ENCODE results near the gene NTM. TPM values are rescaled to one million over a fixed set of nuclear protein-coding genes. Genes with fewer than 3 reads are reported as not detected.

Gene NTM
- polyA plus RNA-seq, 2 donors = 0.24 to 1.1 TPM

DNA sequence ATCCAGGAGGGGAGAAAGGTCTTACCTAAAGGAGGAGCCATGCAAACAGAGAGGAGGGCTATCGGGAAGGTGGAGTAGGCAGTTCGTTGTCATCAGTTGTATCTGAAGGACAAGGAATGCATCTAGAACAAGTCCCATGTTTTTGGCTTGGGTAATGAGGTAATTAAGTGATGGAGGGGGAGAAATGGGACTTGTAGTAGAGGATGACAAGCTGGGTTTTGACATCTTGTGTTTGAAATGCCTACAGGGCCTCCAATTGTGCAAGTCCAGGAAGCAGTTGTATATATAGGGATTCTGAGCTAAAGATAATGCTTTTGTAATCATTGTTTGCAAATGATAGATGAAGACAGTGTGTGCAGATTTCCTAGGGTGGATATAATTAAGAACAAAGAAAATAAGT lies 622.8 kb downstream of the NTM start:
- H3K4me3 ChIP-seq (ENCODE audit: low read depth in 1 of 2, low read length in 2 of 2) = no peak overlapping the region
- no peaks in the 10 kb centered on the region for H3K4me1 ChIP-seq (ENCODE audit: control insufficient read depth in 2 of 2, insufficient read depth in 2 of 2, low read length in 1 of 2)
- no peaks in the 10 kb centered on the region for H3K27me3 ChIP-seq (ENCODE audit: control insufficient read depth in 1 of 2, insufficient read depth in 2 of 2, low read length in 2 of 2)
- WGBS, 2 donors = 68 to 69% methylated on average over 2 of the region's 2 CpGs
- peaks cover 3 to 8% of the 10 kb centered on the region in 2 donors for H3K9me3 ChIP-seq (ENCODE audit: control insufficient read depth in 2 of 2, insufficient read depth in 1 of 2, low read depth in 1 of 2, low read length in 1 of 2)
- H3K27ac ChIP-seq (ENCODE audit: low read depth in 2 of 2, low read length in 1 of 2) = no peak overlapping the region
- H3K36me3 ChIP-seq (ENCODE audit: control insufficient read depth in 2 of 2, insufficient read depth in 2 of 2, low read length in 1 of 2) = no peaks in the 10 kb centered on the region

DNA sequence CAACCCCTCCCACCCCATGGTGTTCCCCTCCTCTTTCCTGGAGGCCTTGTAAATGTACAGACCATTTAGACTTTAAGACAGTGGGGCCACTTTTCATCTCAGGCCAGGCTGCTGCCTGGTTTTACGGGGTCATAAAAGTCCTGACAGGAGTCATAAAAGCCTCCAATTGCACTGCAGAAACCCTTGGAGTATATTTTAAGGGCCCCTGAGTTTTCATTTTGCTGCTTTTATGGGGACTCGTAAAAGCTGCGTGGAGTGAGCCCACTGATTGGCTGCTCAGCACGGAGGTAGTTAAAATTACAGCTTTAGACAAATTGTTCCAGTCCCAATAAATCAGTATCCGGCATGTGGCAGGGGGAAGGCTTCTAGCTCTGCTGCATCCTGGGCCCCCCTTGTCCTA lies 627.6 kb downstream of the NTM start:
- Histone ChIP-seq H3K4me3 (ENCODE audit: low read depth in 1 of 2, low read length in 2 of 2) (no peak overlapping the region), H3K27ac (ENCODE audit: low read depth in 2 of 2, low read length in 1 of 2) (no peak overlapping the region), H3K27me3 (ENCODE audit: control insufficient read depth in 1 of 2, insufficient read depth in 2 of 2, low read length in 2 of 2) (no peaks in the 10 kb centered on the region), H3K9me3 (ENCODE audit: control insufficient read depth in 2 of 2, insufficient read depth in 1 of 2, low read depth in 1 of 2, low read length in 1 of 2) (peaks cover 6 to 8% of the 10 kb centered on the region in 2 donors), H3K36me3 (ENCODE audit: control insufficient read depth in 2 of 2, insufficient read depth in 2 of 2, low read length in 1 of 2) (no peaks in the 10 kb centered on the region), H3K4me1 (ENCODE audit: control insufficient read depth in 2 of 2, insufficient read depth in 2 of 2, low read length in 1 of 2) (no peaks in the 10 kb centered on the region)
- WGBS, 2 donors = 51 to 81% methylated on average over 5 of the region's 5 CpGs

DNA sequence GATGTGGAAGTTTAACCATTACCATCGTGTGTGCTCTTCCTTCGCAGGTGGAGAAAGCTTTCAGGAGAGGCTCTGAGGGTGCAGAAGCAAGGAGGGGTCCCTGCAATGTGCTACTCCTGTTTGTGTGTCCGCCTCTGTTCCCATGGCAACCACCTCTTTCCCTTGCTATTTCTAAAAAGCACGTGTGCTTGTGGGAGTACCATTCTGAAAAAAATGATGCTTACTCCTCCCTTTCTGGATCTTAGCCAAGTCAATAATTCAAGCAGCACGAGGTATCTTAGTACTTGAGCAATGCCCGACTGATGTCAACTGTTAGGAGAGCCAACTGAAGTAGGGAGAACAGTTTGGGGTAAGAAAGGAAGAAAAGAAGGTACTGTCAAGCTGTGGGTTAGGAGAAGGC lies 628.7 kb downstream of the NTM start:
- WGBS, 2 donors = 38 to 40% methylated on average over 6 of the region's 6 CpGs
- no peak overlapping the region for H3K27ac ChIP-seq (ENCODE audit: low read depth in 2 of 2, low read length in 1 of 2)
- H3K36me3 ChIP-seq (ENCODE audit: control insufficient read depth in 2 of 2, insufficient read depth in 2 of 2, low read length in 1 of 2) = no peaks in the 10 kb centered on the region
- no peaks in the 10 kb centered on the region for H3K4me1 ChIP-seq (ENCODE audit: control insufficient read depth in 2 of 2, insufficient read depth in 2 of 2, low read length in 1 of 2)
- no peaks in the 10 kb centered on the region for H3K27me3 ChIP-seq (ENCODE audit: control insufficient read depth in 1 of 2, insufficient read depth in 2 of 2, low read length in 2 of 2)
- H3K4me3 ChIP-seq (ENCODE audit: low read depth in 1 of 2, low read length in 2 of 2) = no peak overlapping the region
- H3K9me3 ChIP-seq (ENCODE audit: control insufficient read depth in 2 of 2, insufficient read depth in 1 of 2, low read depth in 1 of 2, low read length in 1 of 2) = peaks cover 6 to 8% of the 10 kb centered on the region in 2 donors

DNA sequence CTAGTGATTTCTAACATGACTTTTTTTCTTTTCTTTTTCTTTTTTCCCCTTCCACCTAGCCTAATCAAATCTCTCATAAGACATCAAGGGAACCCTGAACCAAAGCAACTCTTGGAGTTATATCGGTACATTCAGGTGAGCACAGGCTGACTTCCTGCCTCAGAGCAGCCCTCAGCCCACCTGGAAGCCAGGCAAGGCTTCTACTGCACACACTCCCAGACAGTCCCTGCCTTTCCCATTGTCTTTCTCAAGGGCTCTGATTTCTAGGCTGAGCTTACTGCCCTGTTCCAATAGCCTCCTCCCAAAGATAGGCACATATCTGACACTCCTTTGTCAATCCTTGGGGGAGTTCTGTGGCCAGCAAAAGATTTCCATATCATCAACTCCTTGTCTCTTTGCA lies 629.5 kb downstream of the NTM start:
- no peaks in the 10 kb centered on the region for H3K36me3 ChIP-seq (ENCODE audit: control insufficient read depth in 2 of 2, insufficient read depth in 2 of 2, low read length in 1 of 2)
- H3K4me1 ChIP-seq (ENCODE audit: control insufficient read depth in 2 of 2, insufficient read depth in 2 of 2, low read length in 1 of 2) = no peaks in the 10 kb centered on the region
- WGBS, 2 donors = 74 to 87% methylated on average over 1 of the region's 1 CpG

DNA sequence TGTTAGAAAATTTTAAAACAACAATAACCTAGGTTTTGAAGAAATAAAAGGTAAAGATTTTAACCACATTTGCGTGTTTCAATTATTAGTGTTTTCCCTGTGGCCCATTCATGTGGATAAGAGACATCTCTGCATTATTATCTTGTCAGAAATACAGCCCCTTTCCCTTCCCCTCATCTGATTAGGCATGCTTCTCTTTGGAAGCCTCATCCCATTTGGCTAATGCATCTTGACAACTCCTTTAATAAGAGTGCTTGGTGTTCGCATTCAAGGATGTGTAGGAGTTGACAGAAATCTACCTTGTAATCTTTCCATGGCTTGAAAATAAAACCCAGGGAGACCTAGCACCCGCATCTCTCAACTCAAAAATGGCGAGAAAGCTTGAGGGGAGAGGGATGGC lies 635.5 kb downstream of the NTM start:
- H3K36me3 ChIP-seq (ENCODE audit: control insufficient read depth in 2 of 2, insufficient read depth in 2 of 2, low read length in 1 of 2) = no peaks in the 10 kb centered on the region
- H3K9me3 ChIP-seq (ENCODE audit: control insufficient read depth in 2 of 2, insufficient read depth in 1 of 2, low read depth in 1 of 2, low read length in 1 of 2) = no peaks in the 10 kb centered on the region
- no peaks in the 10 kb centered on the region for H3K27me3 ChIP-seq (ENCODE audit: control insufficient read depth in 1 of 2, insufficient read depth in 2 of 2, low read length in 2 of 2)
- 83% methylated on average over 4 of the region's 4 CpGs for WGBS, 2 donors
- H3K4me3 ChIP-seq (ENCODE audit: low read depth in 1 of 2, low read length in 2 of 2) = no peak overlapping the region
- no peaks in the 10 kb centered on the region for H3K4me1 ChIP-seq (ENCODE audit: control insufficient read depth in 2 of 2, insufficient read depth in 2 of 2, low read length in 1 of 2)
- H3K27ac ChIP-seq (ENCODE audit: low read depth in 2 of 2, low read length in 1 of 2) = no peak overlapping the region

More for the DNA sequence above, 629.5 kb downstream of the NTM start:
- Histone ChIP-seq H3K27me3 (ENCODE audit: control insufficient read depth in 1 of 2, insufficient read depth in 2 of 2, low read length in 2 of 2) (no peaks in the 10 kb centered on the region), H3K9me3 (ENCODE audit: control insufficient read depth in 2 of 2, insufficient read depth in 1 of 2, low read depth in 1 of 2, low read length in 1 of 2) (peaks cover 6 to 8% of the 10 kb centered on the region in 2 donors), H3K4me3 (ENCODE audit: low read depth in 1 of 2, low read length in 2 of 2) (no peak overlapping the region), H3K27ac (ENCODE audit: low read depth in 2 of 2, low read length in 1 of 2) (no peak overlapping the region)

DNA sequence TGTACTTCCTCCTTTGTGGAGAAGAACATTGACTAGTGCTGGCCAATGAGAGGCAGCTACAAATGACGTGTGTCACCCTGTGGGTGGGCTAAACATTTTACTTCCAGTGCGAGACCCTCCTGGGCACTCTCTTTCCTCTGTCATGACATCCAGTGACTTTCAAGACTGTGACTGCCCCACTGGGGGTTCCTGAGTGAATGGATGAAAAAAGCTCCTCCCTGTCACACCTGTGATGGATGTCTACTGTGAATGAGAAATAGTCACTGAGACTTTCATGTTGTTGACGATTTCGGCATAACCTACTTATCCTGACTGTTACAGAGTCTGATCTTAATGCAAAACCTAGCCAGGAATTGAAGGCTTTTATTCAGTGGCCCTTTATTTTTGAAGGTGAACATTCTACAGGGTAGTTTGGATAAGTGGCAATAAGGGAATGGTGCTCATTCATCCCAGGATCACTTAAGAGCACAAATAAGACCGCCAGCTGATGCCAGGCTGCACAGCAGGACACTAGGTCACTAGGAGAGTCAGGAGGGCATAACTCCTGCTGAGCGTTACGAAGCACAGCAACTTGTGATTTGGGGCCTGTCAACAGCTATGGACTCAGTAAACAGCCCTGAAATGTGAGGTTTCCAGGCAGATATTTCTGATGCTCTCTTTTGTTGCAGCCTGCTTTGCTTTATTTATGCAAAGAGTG lies 636.6 kb downstream of the NTM start:
- Histone ChIP-seq H3K27ac (ENCODE audit: low read depth in 2 of 2, low read length in 1 of 2) (no peak overlapping the region), H3K36me3 (ENCODE audit: control insufficient read depth in 2 of 2, insufficient read depth in 2 of 2, low read length in 1 of 2) (no peaks in the 10 kb centered on the region), H3K4me1 (ENCODE audit: control insufficient read depth in 2 of 2, insufficient read depth in 2 of 2, low read length in 1 of 2) (no peaks in the 10 kb centered on the region), H3K27me3 (ENCODE audit: control insufficient read depth in 1 of 2, insufficient read depth in 2 of 2, low read length in 2 of 2) (no peaks in the 10 kb centered on the region), H3K4me3 (ENCODE audit: low read depth in 1 of 2, low read length in 2 of 2) (no peak overlapping the region), H3K9me3 (ENCODE audit: control insufficient read depth in 2 of 2, insufficient read depth in 1 of 2, low read depth in 1 of 2, low read length in 1 of 2) (no peaks in the 10 kb centered on the region)
- 81% methylated on average over 7 of the region's 7 CpGs for WGBS, 2 donors

DNA sequence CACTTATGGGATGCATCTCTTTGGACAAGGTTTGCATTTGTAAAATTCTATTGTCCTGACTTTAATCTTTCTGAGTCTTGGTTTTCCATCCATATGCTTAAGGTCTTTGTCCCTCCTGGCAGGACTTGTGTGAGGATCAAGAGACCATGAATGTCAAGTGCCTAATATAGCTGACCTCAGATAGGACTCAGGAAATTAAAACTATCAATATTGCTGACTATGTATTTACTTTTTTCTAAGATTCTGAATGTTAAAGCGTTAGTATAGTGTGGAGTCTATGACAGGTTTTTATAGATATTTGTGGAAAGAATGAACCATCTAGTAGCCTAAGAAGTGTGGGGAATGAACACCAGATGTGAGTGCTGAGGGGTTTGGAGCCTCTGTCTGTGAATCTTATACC lies 637.8 kb downstream of the NTM start:
- H3K36me3 ChIP-seq (ENCODE audit: control insufficient read depth in 2 of 2, insufficient read depth in 2 of 2, low read length in 1 of 2) = no peaks in the 10 kb centered on the region
- no peaks in the 10 kb centered on the region for H3K27me3 ChIP-seq (ENCODE audit: control insufficient read depth in 1 of 2, insufficient read depth in 2 of 2, low read length in 2 of 2)
- no peaks in the 10 kb centered on the region for H3K9me3 ChIP-seq (ENCODE audit: control insufficient read depth in 2 of 2, insufficient read depth in 1 of 2, low read depth in 1 of 2, low read length in 1 of 2)
- no peaks in the 10 kb centered on the region for H3K4me1 ChIP-seq (ENCODE audit: control insufficient read depth in 2 of 2, insufficient read depth in 2 of 2, low read length in 1 of 2)
- no peak overlapping the region for H3K27ac ChIP-seq (ENCODE audit: low read depth in 2 of 2, low read length in 1 of 2)
- WGBS, 2 donors = 35 to 63% methylated on average over 1 of the region's 1 CpG
- no peak overlapping the region for H3K4me3 ChIP-seq (ENCODE audit: low read depth in 1 of 2, low read length in 2 of 2)

DNA sequence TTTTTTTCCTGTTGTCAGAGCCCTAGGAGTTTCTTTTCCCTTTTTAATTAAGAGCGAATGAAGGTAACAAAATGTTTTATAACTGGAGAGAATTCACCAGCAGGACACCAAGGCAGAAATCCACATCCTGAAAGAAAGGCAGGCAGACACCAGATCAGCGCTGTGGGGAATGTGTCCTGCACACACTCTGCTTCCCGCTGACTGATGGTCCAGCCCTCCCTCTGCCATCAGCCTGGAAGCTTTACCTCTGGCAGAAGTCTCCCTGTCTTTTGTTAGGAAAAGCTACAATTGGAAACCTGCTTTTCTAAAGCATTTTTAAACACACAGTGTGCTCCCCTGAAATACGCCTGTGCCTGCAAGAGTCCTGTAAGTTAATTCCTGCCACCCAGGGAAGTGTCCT lies 638.5 kb downstream of the NTM start:
- Histone ChIP-seq H3K4me3 (ENCODE audit: low read depth in 1 of 2, low read length in 2 of 2) (no peak overlapping the region), H3K9me3 (ENCODE audit: control insufficient read depth in 2 of 2, insufficient read depth in 1 of 2, low read depth in 1 of 2, low read length in 1 of 2) (no peaks in the 10 kb centered on the region), H3K36me3 (ENCODE audit: control insufficient read depth in 2 of 2, insufficient read depth in 2 of 2, low read length in 1 of 2) (no peaks in the 10 kb centered on the region), H3K4me1 (ENCODE audit: control insufficient read depth in 2 of 2, insufficient read depth in 2 of 2, low read length in 1 of 2) (no peaks in the 10 kb centered on the region), H3K27me3 (ENCODE audit: control insufficient read depth in 1 of 2, insufficient read depth in 2 of 2, low read length in 2 of 2) (no peaks in the 10 kb centered on the region), H3K27ac (ENCODE audit: low read depth in 2 of 2, low read length in 1 of 2) (no peak overlapping the region)
- WGBS, 2 donors = 44 to 47% methylated on average over 4 of the region's 4 CpGs

DNA sequence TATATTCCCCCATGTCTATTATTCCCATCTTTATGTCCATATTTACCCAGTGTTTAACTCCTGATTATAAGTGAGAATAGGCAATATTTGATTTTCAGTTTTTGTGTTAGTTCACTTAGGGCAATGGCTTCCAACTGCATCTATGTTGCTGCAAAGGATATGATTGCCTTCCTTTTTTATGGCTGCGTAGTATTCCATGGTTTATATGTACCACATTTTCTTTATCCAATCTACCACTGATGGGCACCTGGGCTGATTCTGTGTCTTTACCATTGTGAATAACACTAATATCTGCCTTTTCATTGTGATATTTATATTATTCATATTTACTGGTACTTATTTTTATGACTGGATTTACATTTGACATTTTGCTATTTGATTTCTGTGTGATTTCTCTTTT lies 649.6 kb downstream of the NTM start:
- Histone ChIP-seq H3K27ac (ENCODE audit: low read depth in 2 of 2, low read length in 1 of 2) (no peak overlapping the region), H3K4me3 (ENCODE audit: low read depth in 1 of 2, low read length in 2 of 2) (no peak overlapping the region), H3K9me3 (ENCODE audit: control insufficient read depth in 2 of 2, insufficient read depth in 1 of 2, low read depth in 1 of 2, low read length in 1 of 2) (peaks cover 0 to 4% of the 10 kb centered on the region in 2 donors), H3K4me1 (ENCODE audit: control insufficient read depth in 2 of 2, insufficient read depth in 2 of 2, low read length in 1 of 2) (no peaks in the 10 kb centered on the region), H3K36me3 (ENCODE audit: control insufficient read depth in 2 of 2, insufficient read depth in 2 of 2, low read length in 1 of 2) (no peaks in the 10 kb centered on the region), H3K27me3 (ENCODE audit: control insufficient read depth in 1 of 2, insufficient read depth in 2 of 2, low read length in 2 of 2) (no peaks in the 10 kb centered on the region)
- WGBS, 2 donors = 93 to 95% methylated on average over 1 of the region's 1 CpG

DNA sequence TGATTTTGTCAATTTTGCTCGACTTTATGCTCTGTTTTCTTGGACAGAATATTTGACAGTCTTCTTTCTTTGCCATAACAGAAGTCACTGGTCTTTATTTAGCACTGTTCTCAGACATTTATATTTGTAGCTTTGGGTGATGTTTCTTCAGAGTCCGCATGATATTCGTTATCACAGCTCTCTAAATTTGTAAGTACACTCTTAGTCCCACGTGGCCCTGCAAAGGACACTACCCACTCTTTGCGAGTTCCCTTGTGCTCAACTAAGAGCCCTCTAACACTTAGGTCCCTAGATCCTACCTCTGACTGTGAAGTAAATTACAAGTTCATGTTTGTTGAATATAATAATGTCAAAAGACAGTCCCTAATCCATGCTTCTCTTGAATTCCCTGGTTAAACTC lies 651.9 kb downstream of the NTM start:
- WGBS, 2 donors = 78 to 81% methylated on average over 5 of the region's 5 CpGs
- H3K4me3 ChIP-seq (ENCODE audit: low read depth in 1 of 2, low read length in 2 of 2) = no peak overlapping the region
- no peaks in the 10 kb centered on the region for H3K36me3 ChIP-seq (ENCODE audit: control insufficient read depth in 2 of 2, insufficient read depth in 2 of 2, low read length in 1 of 2)

More for the DNA sequence above, 651.9 kb downstream of the NTM start:
- Histone ChIP-seq H3K27me3 (ENCODE audit: control insufficient read depth in 1 of 2, insufficient read depth in 2 of 2, low read length in 2 of 2) (no peaks in the 10 kb centered on the region), H3K27ac (ENCODE audit: low read depth in 2 of 2, low read length in 1 of 2) (no peak overlapping the region), H3K9me3 (ENCODE audit: control insufficient read depth in 2 of 2, insufficient read depth in 1 of 2, low read depth in 1 of 2, low read length in 1 of 2) (peaks cover 0 to 4% of the 10 kb centered on the region in 2 donors), H3K4me1 (ENCODE audit: control insufficient read depth in 2 of 2, insufficient read depth in 2 of 2, low read length in 1 of 2) (no peaks in the 10 kb centered on the region)
